Endothelial cell (in vitro differentiated cells): ENCODE results near the gene FAAP20. TPM values are rescaled to one million over a fixed set of nuclear protein-coding genes. Genes with fewer than 3 reads are reported as not detected.

Experiments used
- DNase-seq: peaks from one replicate; pipeline ENCODE4 v3.0.0; 2021; ENCODE audit warnings: low spot score
- H3K27ac Mint-ChIP-seq: one replicate; pipeline ENCODE4 v1.8.0; 2021; ENCODE audit warnings: mixed read lengths, inconsistent platforms; ENCODE audit not compliant: unreplicated experiment
- H3K27me3 Mint-ChIP-seq: one replicate; pipeline ENCODE4 v1.8.0; 2021; ENCODE audit warnings: mild to moderate bottlenecking, moderate library complexity, mixed read lengths, inconsistent platforms; ENCODE audit not compliant: unreplicated experiment
- H3K36me3 Mint-ChIP-seq: one replicate; pipeline ENCODE4 v1.8.0; 2021; ENCODE audit warnings: mild to moderate bottlenecking, low read depth, mixed read lengths, inconsistent platforms; ENCODE audit not compliant: unreplicated experiment
- H3K4me1 Mint-ChIP-seq: one replicate; pipeline ENCODE4 v1.8.0; 2021; ENCODE audit warnings: mild to moderate bottlenecking, mixed read lengths, inconsistent platforms; ENCODE audit not compliant: unreplicated experiment
- H3K4me3 Mint-ChIP-seq: one replicate; pipeline ENCODE4 v1.8.0; 2021; ENCODE audit warnings: mild to moderate bottlenecking, mixed read lengths, inconsistent platforms; ENCODE audit not compliant: unreplicated experiment
- H3K9me3 Mint-ChIP-seq: one replicate; pipeline ENCODE4 v1.8.0; 2021; ENCODE audit warnings: mixed read lengths, inconsistent platforms; ENCODE audit not compliant: unreplicated experiment
- CTCF ChIP-seq: fragments of 200-600 bp; sonication (generic); IDR thresholded peaks from one replicate; pipeline ENCODE4 v1.5.0; 2021; ENCODE audit warnings: antibody characterized with exemption; ENCODE audit not compliant: unreplicated experiment
- total RNA-seq: library from RNA; stranded (reverse); fragmentation: NEBNext Ultra II Directional; extraction: Animal tissue kit (Norgen Biotek cat#: 25700); gene quantifications from one replicate; pipeline ENCODE4 v1.2.1, GENCODE V29; 2021; ENCODE audit not compliant: unreplicated experiment

FAAP20 gene
- total RNA-seq, 1 donor from 2014 or later: 118 TPM

GRCh38 chr1:2189459-2190425, 4.8 kb downstream of the FAAP20 start:
- Mint-ChIP-seq H3K27ac (no peak overlapping the region), H3K4me1 (peaks cover 4% of the 10 kb centered on the region), H3K36me3 (peaks cover 8% of the 10 kb centered on the region), H3K27me3 (peaks cover 5% of the 10 kb centered on the region), H3K9me3 (no peaks in the 10 kb centered on the region), H3K4me3 (no peak overlapping the region)
- TF ChIP-seq CTCF: no peak
- DNase-seq: peak; percentile 86

DNA sequence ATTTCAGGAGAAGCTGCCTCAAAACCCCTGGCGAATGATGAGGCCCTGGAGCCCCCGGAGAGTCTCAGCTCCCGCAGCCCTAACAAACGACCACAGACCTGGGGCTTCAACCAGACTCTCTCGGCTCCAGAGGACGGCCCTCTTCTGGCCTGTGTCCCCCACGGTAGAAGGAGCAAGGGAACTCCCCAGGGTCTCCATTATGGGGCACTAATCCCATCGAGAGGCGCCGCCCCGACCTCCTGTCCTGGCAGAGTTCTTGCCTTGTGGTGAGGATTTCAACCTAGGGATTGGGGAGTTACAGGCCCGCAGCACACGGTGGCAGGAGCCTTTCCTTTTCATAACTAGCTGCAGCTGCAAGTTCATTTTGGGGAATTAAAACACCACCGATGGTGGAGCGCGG, 6.2 kb downstream of the FAAP20 start:
- TF ChIP-seq CTCF: no peak
- Mint-ChIP-seq H3K4me3 (no peak overlapping the region), H3K36me3 (peaks cover 12% of the 10 kb centered on the region), H3K9me3 (no peaks in the 10 kb centered on the region), H3K27me3 (peaks cover 5% of the 10 kb centered on the region), H3K27ac (no peak overlapping the region), H3K4me1 (peaks cover 4% of the 10 kb centered on the region)
- no peak for DNase-seq

DNA sequence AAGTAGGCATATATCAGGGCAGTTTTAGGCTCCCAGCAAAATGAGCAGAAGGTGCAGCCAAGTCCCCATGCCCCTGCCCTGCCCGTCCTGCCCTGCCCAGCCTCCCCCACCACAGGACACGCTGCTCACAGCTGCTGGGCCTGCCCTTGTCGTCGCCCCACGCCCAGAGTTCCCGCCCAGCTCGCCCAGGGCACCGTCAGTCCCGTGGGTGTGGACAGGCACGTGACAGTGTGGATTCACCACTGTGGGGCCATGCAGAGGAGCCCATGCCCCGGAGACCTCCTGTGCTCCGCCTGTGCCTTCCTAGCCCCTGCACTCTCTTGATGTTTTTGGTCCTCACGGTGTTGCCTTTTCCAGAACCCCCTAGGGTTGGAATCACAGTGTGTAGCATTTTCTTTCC, 7.0 kb downstream of the FAAP20 start:
- Mint-ChIP-seq H3K4me3 (no peak overlapping the region), H3K27me3 (peaks cover 8% of the 10 kb centered on the region), H3K27ac (no peak overlapping the region), H3K9me3 (no peaks in the 10 kb centered on the region), H3K36me3 (peaks cover 12% of the 10 kb centered on the region), H3K4me1 (peaks cover 4% of the 10 kb centered on the region)
- DNase-seq: no peak
- no peak for TF ChIP-seq CTCF

GRCh38 chr1:2186901-2187300, 7.7 kb downstream of the FAAP20 start:
- no peak for TF ChIP-seq CTCF
- Mint-ChIP-seq H3K36me3 (peaks cover 12% of the 10 kb centered on the region), H3K4me1 (peaks cover 4% of the 10 kb centered on the region), H3K27ac (no peak overlapping the region), H3K4me3 (no peak overlapping the region), H3K9me3 (no peaks in the 10 kb centered on the region), H3K27me3 (peaks cover 8% of the 10 kb centered on the region)
- no peak for DNase-seq
